Measurements from ENCODE around the gene DNAJC22. TPM values are rescaled to one million over a fixed set of nuclear protein-coding genes. Genes with fewer than 3 reads are reported as not detected.
A peak's percentile ranks its signal among the peaks of the same experiment; 100 is the strongest.

Gene DNAJC22
- total and polyA plus RNA-seq, 9 of the 15 experiments (the other 6 are each of a cell fraction or from before 2014, with no cell fraction given), result 0.10 to 1.2 (median 0.47) TPM

DNA sequence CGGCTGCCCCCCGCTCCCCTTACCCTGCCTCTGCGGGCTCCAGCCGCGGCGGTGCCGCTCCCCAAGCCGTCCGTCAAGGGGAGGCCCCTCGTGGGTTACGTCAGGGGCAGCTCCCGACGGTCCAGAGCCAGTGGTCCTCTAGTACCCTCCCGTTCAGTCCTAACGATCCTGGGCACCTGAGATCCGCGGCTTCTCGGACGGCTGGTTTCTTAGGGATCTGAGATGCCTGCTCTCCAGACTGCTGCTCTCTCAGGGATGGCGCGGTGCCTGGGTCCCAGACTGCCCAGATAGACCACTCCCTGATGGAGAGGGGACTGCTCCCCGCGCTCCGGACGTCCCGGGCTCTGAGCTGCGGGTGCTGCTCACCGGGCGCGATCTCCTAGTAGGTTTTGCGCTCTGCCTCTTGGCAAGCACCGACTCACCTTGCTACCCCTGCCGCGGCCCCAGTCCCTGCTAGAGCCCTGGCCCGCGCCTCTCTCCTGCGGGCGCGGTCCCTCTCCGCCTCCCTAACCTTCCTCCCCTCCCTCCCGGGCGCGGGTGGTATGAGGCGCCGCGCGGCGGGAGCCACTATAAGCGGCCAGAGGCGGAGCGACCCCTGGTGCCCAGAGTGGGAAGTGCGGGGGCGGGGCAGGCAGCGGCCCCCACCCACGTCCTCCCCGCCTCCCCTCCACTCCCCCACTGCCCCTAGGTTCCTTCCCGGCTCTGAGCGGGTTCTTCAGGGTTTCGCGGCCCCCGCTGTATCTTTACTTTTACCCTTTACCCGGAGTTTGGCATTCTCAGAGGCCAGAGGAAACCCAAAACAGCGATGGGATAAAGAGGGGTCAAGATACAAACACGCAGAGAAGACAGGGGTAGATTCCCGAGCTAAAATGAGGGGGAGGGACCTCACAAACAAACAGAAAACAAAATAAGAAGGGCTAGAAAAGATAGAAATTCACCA lies 9.8 kb upstream of the DNAJC22 start, which contains the start of gene C1QL4 (continued):
- TF ChIP-seq TCF3 (CRISPR knock-in tag; IDR thresholded peaks at IDR 0.05), result no peak
- TF ChIP-seq ZZZ3 (IDR thresholded peaks at IDR 0.05), result no peak
- TF ChIP-seq, protein P1, sequence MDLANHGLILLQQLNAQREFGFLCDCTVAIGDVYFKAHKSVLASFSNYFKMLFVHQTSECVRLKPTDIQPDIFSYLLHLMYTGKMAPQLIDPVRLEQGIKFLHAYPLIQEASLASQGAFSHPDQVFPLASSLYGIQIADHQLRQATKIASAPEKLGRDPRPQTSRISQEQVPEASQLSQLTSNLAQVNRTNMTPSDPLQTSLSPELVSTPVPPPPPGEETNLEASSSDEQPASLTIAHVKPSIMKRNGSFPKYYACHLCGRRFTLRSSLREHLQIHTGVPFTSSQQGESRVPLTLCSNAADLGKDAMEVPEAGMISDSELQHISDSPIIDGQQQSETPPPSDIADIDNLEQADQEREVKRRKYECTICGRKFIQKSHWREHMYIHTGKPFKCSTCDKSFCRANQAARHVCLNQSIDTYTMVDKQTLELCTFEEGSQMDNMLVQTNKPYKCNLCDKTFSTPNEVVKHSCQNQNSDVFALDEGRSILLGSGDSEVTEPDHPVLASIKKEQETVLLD (IDR thresholded peaks at IDR 0.05), result no peak
- no peak for TF ChIP-seq MCM7 (IDR thresholded peaks at IDR 0.05)
- TF ChIP-seq, protein P2, sequence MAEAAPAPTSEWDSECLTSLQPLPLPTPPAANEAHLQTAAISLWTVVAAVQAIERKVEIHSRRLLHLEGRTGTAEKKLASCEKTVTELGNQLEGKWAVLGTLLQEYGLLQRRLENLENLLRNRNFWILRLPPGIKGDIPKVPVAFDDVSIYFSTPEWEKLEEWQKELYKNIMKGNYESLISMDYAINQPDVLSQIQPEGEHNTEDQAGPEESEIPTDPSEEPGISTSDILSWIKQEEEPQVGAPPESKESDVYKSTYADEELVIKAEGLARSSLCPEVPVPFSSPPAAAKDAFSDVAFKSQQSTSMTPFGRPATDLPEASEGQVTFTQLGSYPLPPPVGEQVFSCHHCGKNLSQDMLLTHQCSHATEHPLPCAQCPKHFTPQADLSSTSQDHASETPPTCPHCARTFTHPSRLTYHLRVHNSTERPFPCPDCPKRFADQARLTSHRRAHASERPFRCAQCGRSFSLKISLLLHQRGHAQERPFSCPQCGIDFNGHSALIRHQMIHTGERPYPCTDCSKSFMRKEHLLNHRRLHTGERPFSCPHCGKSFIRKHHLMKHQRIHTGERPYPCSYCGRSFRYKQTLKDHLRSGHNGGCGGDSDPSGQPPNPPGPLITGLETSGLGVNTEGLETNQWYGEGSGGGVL (CRISPR knock-in tag; IDR thresholded peaks at IDR 0.05), result no peak
- TF ChIP-seq FOXK2 (conservative IDR thresholded peaks at IDR 0.05 in 1 of 2, IDR thresholded peaks at IDR 0.05 in 1 of 2; ENCODE audit: low read depth in 2 of 2), result no peak
- 0 out of 4 replicates have a peak, but pooled peaks of 1 of the 2 experiments have one; percentile 8 for TF ChIP-seq SIN3A (IDR thresholded peaks at IDR 0.05; ENCODE audit: borderline replicate concordance in 2 of 2, control insufficient read depth in 1 of 2, low read depth in 2 of 2, low read length in 2 of 2)
- TF ChIP-seq PCBP1 (IDR thresholded peaks at IDR 0.05; ENCODE audit: low read depth, low read length, poor library complexity, severe bottlenecking), result peak; percentile 67
- TF ChIP-seq, protein P3, sequence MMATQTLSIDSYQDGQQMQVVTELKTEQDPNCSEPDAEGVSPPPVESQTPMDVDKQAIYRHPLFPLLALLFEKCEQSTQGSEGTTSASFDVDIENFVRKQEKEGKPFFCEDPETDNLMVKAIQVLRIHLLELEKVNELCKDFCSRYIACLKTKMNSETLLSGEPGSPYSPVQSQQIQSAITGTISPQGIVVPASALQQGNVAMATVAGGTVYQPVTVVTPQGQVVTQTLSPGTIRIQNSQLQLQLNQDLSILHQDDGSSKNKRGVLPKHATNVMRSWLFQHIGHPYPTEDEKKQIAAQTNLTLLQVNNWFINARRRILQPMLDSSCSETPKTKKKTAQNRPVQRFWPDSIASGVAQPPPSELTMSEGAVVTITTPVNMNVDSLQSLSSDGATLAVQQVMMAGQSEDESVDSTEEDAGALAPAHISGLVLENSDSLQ (IDR thresholded peaks at IDR 0.05), result no peak
- TF ChIP-seq, protein P4, sequence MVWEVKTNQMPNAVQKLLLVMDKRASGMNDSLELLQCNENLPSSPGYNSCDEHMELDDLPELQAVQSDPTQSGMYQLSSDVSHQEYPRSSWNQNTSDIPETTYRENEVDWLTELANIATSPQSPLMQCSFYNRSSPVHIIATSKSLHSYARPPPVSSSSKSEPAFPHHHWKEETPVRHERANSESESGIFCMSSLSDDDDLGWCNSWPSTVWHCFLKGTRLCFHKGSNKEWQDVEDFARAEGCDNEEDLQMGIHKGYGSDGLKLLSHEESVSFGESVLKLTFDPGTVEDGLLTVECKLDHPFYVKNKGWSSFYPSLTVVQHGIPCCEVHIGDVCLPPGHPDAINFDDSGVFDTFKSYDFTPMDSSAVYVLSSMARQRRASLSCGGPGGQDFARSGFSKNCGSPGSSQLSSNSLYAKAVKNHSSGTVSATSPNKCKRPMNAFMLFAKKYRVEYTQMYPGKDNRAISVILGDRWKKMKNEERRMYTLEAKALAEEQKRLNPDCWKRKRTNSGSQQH (CRISPR knock-in tag; IDR thresholded peaks at IDR 0.05), result no peak
- TF ChIP-seq KAT7 (CRISPR knock-in tag; IDR thresholded peaks at IDR 0.05; ENCODE audit: borderline replicate concordance), result peak; percentile 61; the same call in 1 of the 2 replicates
- no peak for TF ChIP-seq ZNF445 (CRISPR knock-in tag; IDR thresholded peaks at IDR 0.05; ENCODE audit: low read depth)
- TF ChIP-seq FOXK1 (CRISPR knock-in tag; IDR thresholded peaks at IDR 0.05; ENCODE audit: borderline replicate concordance), result no peak
- peak; percentile 65 for TF ChIP-seq CREM (IDR thresholded peaks at IDR 0.05; ENCODE audit: low read depth)
- TF ChIP-seq NR3C1 (CRISPR knock-in tag; IDR thresholded peaks at IDR 0.05), result no peak
- TF ChIP-seq ZKSCAN8 (CRISPR knock-in tag; IDR thresholded peaks at IDR 0.05), result no peak
- no peak for TF ChIP-seq ZNF717 (CRISPR knock-in tag; IDR thresholded peaks at IDR 0.05)
- TF ChIP-seq ARID1B (IDR thresholded peaks at IDR 0.05), result no peak
- no peak for TF ChIP-seq FOXJ3 (CRISPR knock-in tag; IDR thresholded peaks at IDR 0.05)
- TF ChIP-seq RNF2 (IDR thresholded peaks at IDR 0.05), result no peak
- TF ChIP-seq SRSF1 (IDR thresholded peaks at IDR 0.05; ENCODE audit: low read depth, low read length), result no peak
- TF ChIP-seq ZNF212 (CRISPR knock-in tag; IDR thresholded peaks at IDR 0.05), result no peak
- no peak for TF ChIP-seq ZNF436 (CRISPR knock-in tag; IDR thresholded peaks at IDR 0.05)
- TF ChIP-seq FOXJ2 (tag; IDR thresholded peaks at IDR 0.05), result no peak
